Endothelial cell of umbilical vein (primary cell): ENCODE data around the gene PON3. TPM values are rescaled to one million over a fixed set of nuclear protein-coding genes. Genes with fewer than 3 reads are reported as not detected.

Experiments used
- BruUV-seq: library from RNA; stranded (reverse); fragments of 400-500 nt; replicated peaks from 2 replicates; lab custom pipeline; 2021; lab: Mats Ljungman, UMichigan
- CTCF ChIA-PET: fragments of 300-600, 350-600 bp; sonication (Branson Sonifier 250); formaldehyde crosslinking; loops from one replicate; lab custom pipeline; 2021; ENCODE audit warnings: antibody characterized with exemption, inconsistent platforms; lab: Charles Lee
- POLR2A ChIA-PET: fragments of 300-600, 350-600 bp; sonication (Branson Sonifier 250); formaldehyde crosslinking; loops from one replicate; lab custom pipeline; 2021; ENCODE audit warnings: antibody characterized with exemption, inconsistent platforms; lab: Charles Lee
- DNase-seq: peaks from one replicate; pipeline ENCODE4 v3.0.0-alpha.2; 2011; ENCODE audit warnings: low read depth, low spot score
- FAIRE-seq: peaks from 2 replicates; lab custom pipeline; 2011; peaks lifted over from hg19 to GRCh38; lab: Jason Lieb, UNC
- H2AFZ ChIP-seq: 2 replicates; pipeline ENCODE4 v1.6.0; 2012; ENCODE audit warnings: low read depth, low read length, control low read depth, inconsistent platforms
- H3K27ac ChIP-seq: 2 replicates; pipeline ENCODE4 v1.5.1; 2011; ENCODE audit warnings: low read depth, mild to moderate bottlenecking, control low read depth, low read length, moderate library complexity; ENCODE audit not compliant: insufficient read depth
- H3K27me3 ChIP-seq, 2 experiments: 2 replicates each; pipeline versions ENCODE4 v1.6.0 to v1.6.1; 2011; ENCODE audit warnings: low read length in 2 of 2, mixed read lengths in 1 of 2; ENCODE audit not compliant: control insufficient read depth in 2 of 2, insufficient read depth in 2 of 2
- H3K36me3 ChIP-seq, 2 experiments: 2 replicates in 1 of 2; 3 replicates in 1 of 2; pipeline ENCODE4 v1.5.1; 2011; ENCODE audit warnings: low read length in 2 of 2, mild to moderate bottlenecking in 1 of 2, moderate library complexity in 1 of 2; ENCODE audit not compliant: control insufficient read depth in 2 of 2, insufficient read depth in 2 of 2; ENCODE audit errors: extremely low read depth in 1 of 2
- H3K4me1 ChIP-seq: 3 replicates; pipeline ENCODE4 v1.5.1; 2011; ENCODE audit warnings: mild to moderate bottlenecking, low read length; ENCODE audit not compliant: control insufficient read depth, insufficient read depth; ENCODE audit errors: extremely low read depth
- H3K4me2 ChIP-seq: 2 replicates; pipeline ENCODE4 v1.6.1; 2011; ENCODE audit warnings: low read length, control low read depth, mixed read lengths; ENCODE audit not compliant: insufficient read depth
- H3K4me3 ChIP-seq, 3 experiments: fragments of 200-600 bp in 1 of 3; sonication (generic), shearing (Covaris generic) in 1 of 3; replicated peaks in 1 of 3; 2 replicates each; pipeline ENCODE4 v1.5.1; 2011 to 2016; ENCODE audit warnings: control low read depth in 3 of 3, low read length in 3 of 3, mild to moderate bottlenecking in 2 of 3, inconsistent platforms in 1 of 3, low read depth in 1 of 3, moderate library complexity in 1 of 3; ENCODE audit not compliant: insufficient read depth in 1 of 3
- H3K79me2 ChIP-seq: 2 replicates; pipeline ENCODE4 v1.6.0; 2012; ENCODE audit warnings: low read length, inconsistent platforms; ENCODE audit not compliant: control insufficient read depth, insufficient read depth
- H3K9ac ChIP-seq: replicated peaks from 2 replicates; pipeline ENCODE3; 2011; ENCODE audit warnings: low read length, control low read depth; ENCODE audit not compliant: insufficient read depth; ENCODE audit errors: extremely low read depth
- H3K9me1 ChIP-seq: replicated peaks from 3 replicates; pipeline ENCODE4 v1.6.0; 2011; ENCODE audit warnings: mild to moderate bottlenecking, low read length; ENCODE audit not compliant: control insufficient read depth, insufficient read depth; ENCODE audit errors: extremely low read depth
- H3K9me3 ChIP-seq: replicated peaks from 2 replicates; pipeline ENCODE4 v1.5.1; 2012; ENCODE audit warnings: low read length, inconsistent platforms; ENCODE audit not compliant: control insufficient read depth, insufficient read depth
- H4K20me1 ChIP-seq: replicated peaks from 2 replicates; pipeline ENCODE3; 2011; ENCODE audit warnings: mild to moderate bottlenecking, low read length; ENCODE audit not compliant: control insufficient read depth, insufficient read depth; ENCODE audit errors: extremely low read depth
- CTCF ChIP-seq, 2 donors: IDR thresholded peaks; 1 replicate in 1 of 2; 2 replicates in 1 of 2; pipeline ENCODE4 v1.5.1; 2011; ENCODE audit warnings: low read length in 2 of 2, mild to moderate bottlenecking in 2 of 2, moderate library complexity in 2 of 2, control low read depth in 1 of 2, inconsistent platforms in 1 of 2, low read depth in 1 of 2; ENCODE audit not compliant: insufficient read depth in 1 of 2; ENCODE audit errors: extremely low read depth in 1 of 2
- EZH2 ChIP-seq: IDR thresholded peaks from 2 replicates; pipeline ENCODE4 v1.6.1; 2012; ENCODE audit warnings: borderline replicate concordance, low read depth, mild to moderate bottlenecking, moderate library complexity, low read length, inconsistent platforms; ENCODE audit not compliant: severe bottlenecking
- FOS ChIP-seq: IDR thresholded peaks from 2 replicates; pipeline ENCODE4 v1.6.1; 2011; ENCODE audit warnings: mild to moderate bottlenecking, low read length, moderate library complexity, borderline replicate concordance; ENCODE audit not compliant: insufficient read depth
- GATA2 ChIP-seq: IDR thresholded peaks from 2 replicates; pipeline ENCODE4 v1.7.0; 2011; ENCODE audit warnings: low read depth, mild to moderate bottlenecking, moderate library complexity, mixed read lengths, low read length; ENCODE audit not compliant: insufficient read length, insufficient read depth
- JUN ChIP-seq: IDR thresholded peaks from 2 replicates; pipeline ENCODE4 v1.6.1; 2011; ENCODE audit warnings: borderline replicate concordance, low read depth; ENCODE audit not compliant: insufficient read length, insufficient read depth
- MYC ChIP-seq: IDR thresholded peaks from one replicate; pipeline ENCODE4 v1.6.1; 2011; ENCODE audit warnings: mild to moderate bottlenecking, low read depth, low read length
- POLR2A ChIP-seq: IDR thresholded peaks from 2 replicates; pipeline ENCODE4 v1.6.1; 2012; ENCODE audit warnings: low read depth, mild to moderate bottlenecking, control low read depth, low read length
- POLR2AphosphoS5 ChIP-seq: IDR thresholded peaks from 2 replicates; pipeline ENCODE4 v1.6.1; 2012; ENCODE audit warnings: low read depth, mild to moderate bottlenecking, control low read depth, low read length, moderate library complexity; ENCODE audit not compliant: insufficient read depth
- dilution Hi-C: fragments of 300-500 bp; cut with MboI; formaldehyde crosslinking; loops from one replicate; pipeline ENCODE4 v1.15.0; 2019; ENCODE audit warnings: low sequenced_read_pairs; ENCODE audit not compliant: extremely low pct_ligation_motif_present
- intact Hi-C: fragments of 100-400 bp; cut with micrococcal nuclease; formaldehyde crosslinking; loops from one replicate; pipeline ENCODE4 v1.10.0; 2022
- polyA plus RNA-seq, 4 experiments: library from polyadenylated mRNA; depleted of rRNA in 3 of 4; stranded (reverse) in 3 of 4; unstranded in 1 of 4; fragments of >200 nt; gene quantifications; 2 replicates each; pipeline versions ENCODE4 v1.2.1 to v1.2.3, GENCODE V29; 2011 to 2012; ENCODE audit warnings: missing spikeins in 1 of 4
- total RNA-seq: library from RNA; stranded (reverse); gene quantifications from 2 replicates; pipeline ENCODE4 v1.2.3, GENCODE V29; 2021
- TF ChIP-seq, protein P1 (sequence below): IDR thresholded peaks from 2 replicates; pipeline ENCODE4 v1.6.1; 2011; ENCODE audit not compliant: insufficient read depth, insufficient read length

PON3 gene
- total and polyA plus RNA-seq, 2 donors (not counting 3 experiments of a cell fraction or from before 2014, with no cell fraction given): 0.83 to 3.4 TPM

DNA sequence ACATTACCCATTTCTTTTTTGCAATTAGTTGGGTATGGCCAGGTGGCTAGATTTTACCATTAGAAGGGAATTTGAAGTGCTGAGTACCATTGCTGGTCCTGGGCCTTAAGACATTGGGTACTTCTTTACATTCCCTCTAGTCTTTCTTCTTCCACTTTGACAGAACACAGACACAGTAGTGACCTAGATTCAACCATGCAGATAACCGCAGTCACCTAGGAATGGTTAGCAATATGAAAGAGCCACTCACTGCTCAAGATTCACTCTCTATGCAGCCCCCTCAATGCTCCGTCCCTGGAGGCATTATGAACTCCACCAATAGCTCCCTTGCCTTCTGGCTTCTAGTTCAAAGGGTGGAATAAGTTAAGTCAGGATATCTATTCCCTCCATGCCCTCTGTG is 55.7 kb downstream of the PON3 start:
- dilution Hi-C loops: no loop called here

DNA sequence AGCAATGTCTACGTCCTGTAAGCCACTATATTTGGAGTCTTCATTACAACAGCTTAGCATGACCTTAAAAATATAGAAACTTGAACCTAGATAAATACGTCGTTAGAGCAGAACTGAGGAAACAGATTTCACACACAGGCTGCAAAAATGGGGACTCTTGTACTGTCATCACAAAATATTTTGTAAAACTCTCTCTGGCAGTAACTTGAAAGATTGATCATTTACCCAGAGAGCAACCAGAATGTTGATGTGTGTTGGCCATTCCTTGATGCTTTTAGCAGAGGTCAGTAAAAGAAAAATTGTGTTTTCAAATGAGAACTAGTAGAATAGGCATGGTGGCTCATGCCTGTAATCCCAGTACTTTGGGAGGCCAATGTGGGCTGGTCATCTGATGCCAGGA is 57.3 kb downstream of the PON3 start:
- H3K4me3 ChIP-seq: no peak overlapping the region
- no peaks in the 10 kb centered on the region for H4K20me1 ChIP-seq
- H3K27ac ChIP-seq: no peak overlapping the region
- dilution Hi-C loops (no loop called here), intact Hi-C loops (no loop called here)
- FAIRE-seq: no peak
- DNase-seq: no peak
- TF ChIP-seq POLR2A (no peak), POLR2AphosphoS5 (no peak), EZH2 (no peak), FOS (no peak), CTCF (IDR thresholded peaks at IDR 0.05; ENCODE audit: extremely low read depth in 1 of 2, insufficient read depth in 1 of 2, low read depth in 1 of 2, low read length in 2 of 2) (no peak), MYC (no peak), GATA2 (no peak), JUN (no peak)
- TF ChIP-seq, protein P1, sequence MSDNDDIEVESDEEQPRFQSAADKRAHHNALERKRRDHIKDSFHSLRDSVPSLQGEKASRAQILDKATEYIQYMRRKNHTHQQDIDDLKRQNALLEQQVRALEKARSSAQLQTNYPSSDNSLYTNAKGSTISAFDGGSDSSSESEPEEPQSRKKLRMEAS: no peak
- BruUV-seq: no TSS peak
- no peak overlapping the region for H3K9ac ChIP-seq
- CTCF ChIA-PET: interaction anchor here (0.6 to 1.2 kb wide), 3 partner anchors 8 to 1540 kb away, joined by 3 to 4 read pairs (median 3); no protein-coding TSS in a partner anchor
- H3K4me1 ChIP-seq: no peaks in the 10 kb centered on the region
- H3K9me3 ChIP-seq: no peaks in the 10 kb centered on the region
- H3K36me3 ChIP-seq: no peaks in the 10 kb centered on the region
- H3K4me2 ChIP-seq: no peak overlapping the region
- POLR2A ChIA-PET: no interaction called here
- peaks cover 2 to 5% of the 10 kb centered on the region in 2 experiments for H3K27me3 ChIP-seq
- H3K9me1 ChIP-seq: no peaks in the 10 kb centered on the region
- H3K79me2 ChIP-seq: no peaks in the 10 kb centered on the region
- no peak overlapping the region for H2AFZ ChIP-seq

More for the DNA sequence above, 55.7 kb downstream of the PON3 start:
- no TSS peak for BruUV-seq
- Histone ChIP-seq H3K4me1 (no peaks in the 10 kb centered on the region), H3K36me3 (no peaks in the 10 kb centered on the region), H2AFZ (no peak overlapping the region), H3K9me3 (no peaks in the 10 kb centered on the region), H3K79me2 (no peaks in the 10 kb centered on the region), H3K4me2 (no peak overlapping the region), H4K20me1 (no peaks in the 10 kb centered on the region), H3K9me1 (no peaks in the 10 kb centered on the region), H3K27me3 (peaks cover 2 to 3% of the 10 kb centered on the region in 2 experiments), H3K9ac (no peak overlapping the region), H3K4me3 (no peak overlapping the region), H3K27ac (no peak overlapping the region)
- no peak for TF ChIP-seq FOS
- no peak for TF ChIP-seq POLR2AphosphoS5
- TF ChIP-seq, protein P1: no peak
- no peak for TF ChIP-seq POLR2A
- ChIA-PET CTCF (no interaction called here), POLR2A (no interaction called here)
- FAIRE-seq: no peak
- intact Hi-C loops: no loop called here
- DNase-seq: no peak
